Measurements from ENCODE around the gene C15orf40. TPM values are rescaled to one million over a fixed set of nuclear protein-coding genes. Genes with fewer than 3 reads are reported as not detected.

C15orf40 gene
- total RNA-seq, 2 experiments from 2014 or later: 7.4 to 11.0 TPM

DNA sequence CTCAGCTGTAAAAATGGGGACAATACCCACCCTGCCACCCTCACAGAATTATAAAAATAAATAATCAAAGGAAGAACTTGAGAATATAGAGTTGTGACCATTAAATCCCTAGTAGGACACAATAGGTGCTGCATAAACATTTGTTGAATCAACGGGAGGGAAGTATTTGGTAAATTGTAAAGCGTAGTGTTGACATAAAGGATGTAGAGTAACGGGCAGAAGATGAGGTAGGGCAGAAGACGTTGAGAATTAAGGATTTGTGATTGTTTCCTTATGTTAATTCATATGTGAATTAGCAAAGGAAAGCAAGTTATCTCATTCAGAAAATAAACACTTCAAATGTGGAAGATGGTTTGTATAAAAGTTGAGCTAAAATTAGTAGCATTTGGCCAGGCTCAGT is 18.3 kb downstream of the C15orf40 start:
- Mint-ChIP-seq H3K4me1 (ENCODE audit: low read depth) (no peaks in the 10 kb centered on the region), H3K36me3 (ENCODE audit: low read depth) (peaks cover 28% of the 10 kb centered on the region), H3K9me3 (no peaks in the 10 kb centered on the region), H3K4me3 (no peak overlapping the region), H3K27me3 (no peaks in the 10 kb centered on the region), H3K27ac (no peak overlapping the region)
- no peak overlapping the region for H3K27ac ChIP-seq (ENCODE audit: low read depth in 1 of 2, low read length in 2 of 2)
- no peaks in the 10 kb centered on the region for H3K4me1 ChIP-seq (ENCODE audit: insufficient read depth, low read length)
- POLR2A ChIA-PET: interaction anchor here (1.1 kb wide), 2 partner anchors 11 to 284 kb away, joined by 3 read pairs; no protein-coding TSS in a partner anchor
- no peaks in the 10 kb centered on the region for H3K9me3 ChIP-seq (ENCODE audit: control insufficient read depth in 1 of 2, insufficient read depth in 1 of 2, low read length in 2 of 2)
- no peaks in the 10 kb centered on the region for H3K27me3 ChIP-seq (ENCODE audit: control insufficient read depth in 1 of 2, insufficient read depth in 2 of 2, low read length in 2 of 2)
- no peak for TF ChIP-seq CTCF (IDR thresholded peaks at IDR 0.05)
- peaks cover 24% of the 10 kb centered on the region for H3K36me3 ChIP-seq (ENCODE audit: insufficient read depth, low read length)
- H3K4me3 ChIP-seq (ENCODE audit: low read length): no peak overlapping the region
- DNase-seq (no peak), ATAC-seq (ENCODE audit: poor library complexity) (no peak)
- CTCF ChIA-PET: no interaction called here
- intact Hi-C loops (cut with DNase I, micrococcal nuclease): no loop called here

DNA sequence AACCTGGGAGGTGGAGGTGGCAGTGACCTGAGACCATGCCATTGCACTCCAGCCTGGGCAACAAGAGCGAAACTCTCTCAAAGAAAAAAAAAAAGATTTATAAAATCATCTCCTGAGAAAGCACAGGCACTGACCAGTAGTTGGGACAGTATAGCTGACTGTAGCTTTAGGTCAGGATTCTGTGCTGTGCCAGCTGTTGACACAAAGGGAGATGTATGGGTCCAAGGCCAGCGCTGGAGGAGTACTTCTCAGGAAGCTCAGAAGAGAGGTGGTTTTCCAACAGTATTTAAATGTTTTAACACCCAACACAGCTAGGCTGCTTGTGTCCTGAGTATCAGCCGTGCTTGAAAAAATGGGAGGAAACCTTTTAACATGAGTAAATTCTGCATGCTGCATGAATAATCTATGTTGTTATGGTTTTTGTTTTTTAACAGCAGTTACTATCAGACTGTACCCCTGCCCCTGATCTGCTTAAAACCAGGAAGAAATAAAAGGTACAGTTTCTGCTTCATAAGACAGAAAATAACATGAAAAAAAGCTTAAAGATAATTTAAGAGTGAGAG is 18.9 kb downstream of the C15orf40 start:
- no peaks in the 10 kb centered on the region for H3K27me3 ChIP-seq (ENCODE audit: control insufficient read depth in 1 of 2, insufficient read depth in 2 of 2, low read length in 2 of 2)
- intact Hi-C loops (cut with DNase I, micrococcal nuclease): no loop called here
- Mint-ChIP-seq H3K4me1 (ENCODE audit: low read depth) (peaks cover under 1% of the 10 kb centered on the region), H3K36me3 (ENCODE audit: low read depth) (peaks cover 29% of the 10 kb centered on the region), H3K4me3 (no peak overlapping the region), H3K27me3 (no peaks in the 10 kb centered on the region), H3K27ac (no peak overlapping the region), H3K9me3 (no peaks in the 10 kb centered on the region)
- H3K9me3 ChIP-seq (ENCODE audit: control insufficient read depth in 1 of 2, insufficient read depth in 1 of 2, low read length in 2 of 2): no peaks in the 10 kb centered on the region
- ChIA-PET CTCF (no interaction called here), POLR2A (interaction anchor here (1.1 kb wide), 2 partner anchors 11 to 284 kb away, joined by 3 read pairs; no protein-coding TSS in a partner anchor)
- no peaks in the 10 kb centered on the region for H3K4me1 ChIP-seq (ENCODE audit: insufficient read depth, low read length)
- no peak for TF ChIP-seq CTCF (IDR thresholded peaks at IDR 0.05)
- H3K36me3 ChIP-seq (ENCODE audit: insufficient read depth, low read length): peaks cover 24% of the 10 kb centered on the region
- no peak overlapping the region for H3K4me3 ChIP-seq (ENCODE audit: low read length)
- DNase-seq (no peak), ATAC-seq (ENCODE audit: poor library complexity) (no peak)
- H3K27ac ChIP-seq (ENCODE audit: low read depth in 1 of 2, low read length in 2 of 2): no peak overlapping the region

- ATAC-seq (ENCODE audit: poor library complexity) (peak; percentile 51), DNase-seq (peak in 5 of 14 experiments; percentile 9 to 61 (median 12))
- Histone ChIP-seq H3K36me3 (ENCODE audit: insufficient read depth, low read length) (peaks cover 21% of the 10 kb centered on the region), H3K4me3 (ENCODE audit: low read length) (peak overlapping the region; percentile 94), H3K4me1 (ENCODE audit: insufficient read depth, low read length) (peaks cover 18% of the 10 kb centered on the region), H3K9me3 (ENCODE audit: control insufficient read depth in 1 of 2, insufficient read depth in 1 of 2, low read length in 2 of 2) (no peaks in the 10 kb centered on the region), H3K27me3 (ENCODE audit: control insufficient read depth in 1 of 2, insufficient read depth in 2 of 2, low read length in 2 of 2) (no peaks in the 10 kb centered on the region), H3K27ac (ENCODE audit: low read depth in 1 of 2, low read length in 2 of 2) (peak overlapping the region; percentile 54 to 65)
- H3K4me3 Mint-ChIP-seq: peak overlapping the region; percentile 97
- ChIA-PET CTCF (interaction anchor here (0.9 to 3.5 kb wide), 5 partner anchors 14 to 446 kb away, joined by 3 to 22 read pairs (median 3); partner anchors contain the start of genes C15orf40 and RPS17), POLR2A (interaction anchor here (1.2 to 2.6 kb wide), 10 partner anchors 14 to 455 kb away, joined by 3 to 20 read pairs (median 8); partner anchors contain the start of genes BTBD1, RPS17 and WHAMM)
- peaks cover 27% of the 10 kb centered on the region for H3K4me1 Mint-ChIP-seq (ENCODE audit: low read depth)
- intact Hi-C loops (cut with DNase I, micrococcal nuclease): loop anchor here (1.0 to 10.0 kb wide), 6 partner anchors 81 to 446 kb away; partner anchors contain the start of genes RPS17 (in 2 of the 2) and BTBD1 (in 1 of the 2)
- H3K27me3 Mint-ChIP-seq: no peaks in the 10 kb centered on the region
- H3K9me3 Mint-ChIP-seq: no peaks in the 10 kb centered on the region
- peaks cover 47% of the 10 kb centered on the region for H3K36me3 Mint-ChIP-seq (ENCODE audit: low read depth)
- peak overlapping the region; percentile 87 for H3K27ac Mint-ChIP-seq
- TF ChIP-seq CTCF (IDR thresholded peaks at IDR 0.05): no peak
Observed at GRCh38 chr15:82986442-82986780, 25.0 kb downstream of the C15orf40 start.

All from CD4-positive, alpha-beta T cell (primary cell).